ENCODE data around the gene SUCLG1. TPM values are rescaled to one million over a fixed set of nuclear protein-coding genes. Genes with fewer than 3 reads are reported as not detected.

Gene SUCLG1
- total RNA-seq = 58.9 TPM
- long read RNA-seq, transcript SUCLG1-201 (9 exons, 1,475 nt) = major isoform, 61 of 66 reads
- long read RNA-seq, partial matches to known transcripts = 1 of 66 reads
- long read RNA-seq, other reads (novel, unspliced or antisense) = 3 of 66 reads

DNA sequence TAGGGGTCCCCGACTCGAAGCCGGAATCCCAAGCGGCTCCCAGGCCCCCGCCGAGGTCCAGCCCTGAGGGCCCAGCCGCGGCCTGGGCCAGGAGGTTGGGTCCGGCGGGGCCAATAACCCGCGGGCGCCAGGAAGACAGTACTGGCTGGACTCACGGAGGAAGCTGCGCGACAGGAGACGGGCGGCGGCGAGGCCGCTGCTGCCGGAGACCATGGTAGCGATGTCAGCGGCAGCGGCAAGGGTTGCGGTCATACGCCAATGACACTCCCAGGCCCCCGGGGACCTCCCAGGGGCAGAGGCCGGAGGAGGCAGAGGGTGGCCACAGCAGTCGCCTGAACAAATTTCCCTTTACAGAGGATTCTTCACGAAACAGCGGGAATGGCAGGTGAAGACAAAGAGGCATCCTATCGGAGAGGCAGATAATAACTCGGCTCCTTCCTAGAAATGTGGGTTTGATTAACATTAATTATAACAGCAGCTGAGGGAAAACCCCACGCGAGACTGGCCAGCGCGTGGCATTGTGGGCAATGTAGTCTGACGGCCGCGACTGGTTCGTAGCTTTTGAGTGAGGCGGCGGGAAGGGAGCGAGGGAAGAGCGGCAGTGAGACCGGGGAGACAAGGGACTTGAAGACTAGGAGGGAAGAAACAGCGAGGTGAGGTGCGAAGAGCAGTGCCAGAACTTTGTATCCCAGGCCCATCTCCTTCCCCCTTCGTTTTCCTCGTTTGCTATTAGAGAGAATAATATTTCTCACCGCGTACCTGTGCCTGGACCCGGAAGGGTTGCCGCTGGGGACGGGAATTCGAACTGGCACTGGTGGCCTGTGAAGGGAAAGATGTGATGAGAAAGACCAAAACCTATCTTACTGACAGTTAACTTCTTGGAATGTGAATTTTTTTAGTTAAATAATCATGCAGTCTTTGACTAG, at the start of gene SUCLG1:
Gene SUCLG1 (minus strand): TSS at position 263 of the 926 bp plus-strand sequence. CDS start 11 bp downstream, at position 252.
- Histone ChIP-seq H3K27ac (peak within 1 kb of the TSS; percentile 92), H3K4me3 (peak within 1 kb of the TSS; percentile 95), H3K4me1 (peaks cover 32% of the 10 kb centered on the region), H3K36me3 (no peaks in the 10 kb centered on the region), H3K9me3 (no peaks in the 10 kb centered on the region), H3K27me3 (ENCODE audit: low read depth) (no peaks in the 10 kb centered on the region)
- intact Hi-C loops (cut with DNase I) = no loop called here
- TF ChIP-seq, protein P1, sequence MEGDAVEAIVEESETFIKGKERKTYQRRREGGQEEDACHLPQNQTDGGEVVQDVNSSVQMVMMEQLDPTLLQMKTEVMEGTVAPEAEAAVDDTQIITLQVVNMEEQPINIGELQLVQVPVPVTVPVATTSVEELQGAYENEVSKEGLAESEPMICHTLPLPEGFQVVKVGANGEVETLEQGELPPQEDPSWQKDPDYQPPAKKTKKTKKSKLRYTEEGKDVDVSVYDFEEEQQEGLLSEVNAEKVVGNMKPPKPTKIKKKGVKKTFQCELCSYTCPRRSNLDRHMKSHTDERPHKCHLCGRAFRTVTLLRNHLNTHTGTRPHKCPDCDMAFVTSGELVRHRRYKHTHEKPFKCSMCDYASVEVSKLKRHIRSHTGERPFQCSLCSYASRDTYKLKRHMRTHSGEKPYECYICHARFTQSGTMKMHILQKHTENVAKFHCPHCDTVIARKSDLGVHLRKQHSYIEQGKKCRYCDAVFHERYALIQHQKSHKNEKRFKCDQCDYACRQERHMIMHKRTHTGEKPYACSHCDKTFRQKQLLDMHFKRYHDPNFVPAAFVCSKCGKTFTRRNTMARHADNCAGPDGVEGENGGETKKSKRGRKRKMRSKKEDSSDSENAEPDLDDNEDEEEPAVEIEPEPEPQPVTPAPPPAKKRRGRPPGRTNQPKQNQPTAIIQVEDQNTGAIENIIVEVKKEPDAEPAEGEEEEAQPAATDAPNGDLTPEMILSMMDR (IDR thresholded peaks at IDR 0.05) = no peak
- DNase-seq = peak; percentile 92
- ATAC-seq = peak; percentile 98 to 99

DNA sequence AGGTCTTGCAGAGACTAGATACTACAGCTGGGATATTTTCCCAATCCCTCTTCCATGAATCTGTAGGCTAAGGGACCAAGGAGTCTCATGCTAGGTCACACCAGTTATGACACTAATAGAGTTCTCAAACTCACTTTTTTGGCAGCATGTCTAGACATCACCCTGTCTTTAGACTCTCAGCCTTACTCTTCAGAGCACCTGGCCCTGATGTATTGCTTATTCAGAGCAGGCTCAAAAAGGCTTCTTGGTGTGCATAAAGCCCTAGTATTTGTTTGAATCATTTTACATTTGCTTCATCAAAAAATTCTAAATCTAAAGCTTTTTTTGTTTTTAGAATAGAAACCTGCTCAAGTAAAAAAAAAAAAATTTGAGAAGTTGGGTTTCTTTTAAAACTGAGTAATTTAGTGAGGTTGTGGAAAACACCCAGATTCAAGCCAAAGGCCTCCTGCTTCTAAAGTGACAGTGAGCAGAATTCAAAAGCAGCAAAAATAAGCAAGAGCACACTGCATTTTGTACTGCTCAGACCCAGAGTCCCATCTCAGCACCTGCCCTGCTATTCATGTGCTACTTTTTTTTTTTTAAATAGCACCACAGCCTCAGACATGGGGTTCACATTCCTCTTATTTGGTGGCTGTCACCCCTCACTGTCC, 39.2 kb upstream of the SUCLG1 start:
- DNase-seq = no peak
- Histone ChIP-seq H3K4me3 (no peak overlapping the region), H3K36me3 (no peaks in the 10 kb centered on the region), H3K4me1 (no peaks in the 10 kb centered on the region), H3K27me3 (ENCODE audit: low read depth) (no peaks in the 10 kb centered on the region), H3K27ac (no peak overlapping the region), H3K9me3 (no peaks in the 10 kb centered on the region)
- intact Hi-C loops (cut with DNase I) = no loop called here
- ATAC-seq = no peak
- TF ChIP-seq, protein P1 (IDR thresholded peaks at IDR 0.05) = no peak

DNA sequence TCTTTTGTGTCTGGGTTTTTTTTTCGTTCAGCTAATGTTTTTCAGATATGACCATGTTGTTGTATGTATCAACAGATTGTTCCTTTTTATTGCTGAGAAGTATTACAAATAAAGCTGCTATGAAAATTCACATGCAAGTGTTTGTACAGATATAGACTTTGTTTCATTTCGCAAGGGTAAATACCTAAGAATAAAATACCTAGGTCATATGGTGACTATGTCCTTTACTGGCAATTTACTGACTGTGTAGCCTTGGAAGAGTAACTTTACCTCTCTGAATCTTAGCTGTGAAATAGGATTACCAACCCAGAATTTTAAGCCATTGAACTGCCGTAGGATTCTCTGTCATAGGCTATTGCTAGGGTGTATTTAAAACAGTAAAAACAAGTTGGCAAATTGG, 38.2 kb upstream of the SUCLG1 start:
- no peaks in the 10 kb centered on the region for H3K4me1 ChIP-seq
- no peaks in the 10 kb centered on the region for H3K36me3 ChIP-seq
- no peak overlapping the region for H3K4me3 ChIP-seq
- DNase-seq (no peak), ATAC-seq (no peak)
- H3K9me3 ChIP-seq = no peaks in the 10 kb centered on the region
- H3K27me3 ChIP-seq (ENCODE audit: low read depth) = no peaks in the 10 kb centered on the region
- intact Hi-C loops (cut with DNase I) = no loop called here
- TF ChIP-seq, protein P1 (IDR thresholded peaks at IDR 0.05) = no peak
- H3K27ac ChIP-seq = no peak overlapping the region

DNA sequence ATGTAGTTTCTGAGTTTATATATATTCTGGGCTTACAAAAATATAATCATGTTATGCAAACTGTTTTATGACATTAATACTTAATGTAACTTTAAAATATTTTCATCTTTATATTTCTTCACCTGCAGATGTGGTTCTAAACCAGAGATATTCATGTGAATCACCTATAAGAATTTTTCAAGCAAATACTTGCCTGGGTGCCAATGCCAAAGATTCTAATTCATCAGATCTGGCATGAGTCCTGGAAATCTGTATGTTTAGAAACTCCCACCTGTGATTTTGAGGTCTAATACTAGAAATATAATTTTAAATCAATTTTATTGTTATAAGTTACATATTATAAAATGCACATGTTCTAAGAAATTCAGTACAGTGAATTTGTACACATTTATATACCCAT, 37.3 kb upstream of the SUCLG1 start:
- H3K9me3 ChIP-seq = no peaks in the 10 kb centered on the region
- H3K27ac ChIP-seq = no peak overlapping the region
- TF ChIP-seq, protein P1 (IDR thresholded peaks at IDR 0.05) = no peak
- no peaks in the 10 kb centered on the region for H3K4me1 ChIP-seq
- H3K4me3 ChIP-seq = no peak overlapping the region
- no peaks in the 10 kb centered on the region for H3K27me3 ChIP-seq (ENCODE audit: low read depth)
- H3K36me3 ChIP-seq = no peaks in the 10 kb centered on the region
- intact Hi-C loops (cut with DNase I) = no loop called here
- DNase-seq (no peak), ATAC-seq (no peak)

GRCh38 chr2:84495539-84496146, 36.6 kb upstream of the SUCLG1 start:
- Histone ChIP-seq H3K27me3 (ENCODE audit: low read depth) (no peaks in the 10 kb centered on the region), H3K36me3 (no peaks in the 10 kb centered on the region), H3K9me3 (no peaks in the 10 kb centered on the region), H3K4me1 (no peaks in the 10 kb centered on the region), H3K27ac (no peak overlapping the region), H3K4me3 (no peak overlapping the region)
- DNase-seq (no peak), ATAC-seq (peak; percentile 87 to 91)
- intact Hi-C loops (cut with DNase I) = no loop called here
- TF ChIP-seq, protein P1 (IDR thresholded peaks at IDR 0.05) = peak; percentile 74

All from lower lobe of right lung (tissue), 2 donors.